Measurements from ENCODE around the gene MEX3B.

The MEX3B gene

DNA sequence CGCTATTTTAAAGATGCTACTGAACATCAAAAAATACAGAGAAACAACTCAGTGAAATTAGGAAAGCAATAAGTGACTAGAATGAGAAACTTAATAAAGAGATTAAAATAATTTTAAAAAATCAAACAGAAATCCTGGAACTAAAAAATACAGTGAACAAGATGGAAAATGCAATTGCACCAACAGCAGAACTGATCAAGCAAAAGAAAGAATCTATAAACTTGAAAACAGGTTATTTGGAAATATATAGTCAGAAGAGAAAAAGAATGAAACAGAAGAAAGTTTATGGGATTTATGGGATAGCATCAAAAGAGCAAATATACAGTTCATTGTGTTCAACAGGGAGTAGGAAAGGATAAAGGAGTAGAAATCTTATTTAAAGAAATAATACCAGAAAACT lies 53.3 kb downstream of the MEX3B start:
- Histone ChIP-seq H3K9me3 (ENCODE audit: control insufficient read depth, low read length) (peaks cover 3% of the 10 kb centered on the region), H3K4me1 (ENCODE audit: control insufficient read depth, insufficient read depth, low read length) (no peaks in the 10 kb centered on the region), H3K4me3 (ENCODE audit: low read length) (no peak overlapping the region), H3K9ac (ENCODE audit: low read length) (no peak overlapping the region), H3K27me3 (replicated peaks; ENCODE audit: control insufficient read depth, insufficient read depth, low read length) (no peaks in the 10 kb centered on the region), H3K36me3 (ENCODE audit: control insufficient read depth, insufficient read depth, low read length, severe bottlenecking) (no peaks in the 10 kb centered on the region)
- DNase-seq (ENCODE audit: low read depth), result no peak
